Renal cortical epithelial cell (primary cell): ENCODE data around the gene TLE4. TPM values are rescaled to one million over a fixed set of nuclear protein-coding genes. Genes with fewer than 3 reads are reported as not detected.
"Not testable (repeated sequence)": the region's sequence is repeated elsewhere in the genome, so short reads cannot be mapped to it uniquely, and the experiment has no call there.

Experiments
- DNase-seq: peaks from one replicate; pipeline ENCODE4 v3.0.0-alpha.2; 2011; ENCODE audit warnings: low read depth
- total RNA-seq: library from RNA; depleted of rRNA; stranded (reverse); fragments of >200 nt; gene quantifications from 2 replicates; pipeline ENCODE4 v1.2.3, GENCODE V29; 2014

Gene TLE4
- total RNA-seq, 1 donor from 2014 or later: 8.1 TPM

GRCh38 chr9:79633558-79633957, 61.8 kb downstream of the TLE4 start:
- DNase-seq: no peak

- DNase-seq: no peak
Observed at GRCh38 chr9:79637177-79637925, 65.6 kb downstream of the TLE4 start.

- no peak for DNase-seq
Observed at GRCh38 chr9:79638806-79639205, 67.0 kb downstream of the TLE4 start.

GRCh38 chr9:79639354-79639753, 67.6 kb downstream of the TLE4 start:
- DNase-seq: peak; percentile 39

- not testable (repeated sequence) for DNase-seq
Observed at GRCh38 chr9:79640067-79640466, 68.3 kb downstream of the TLE4 start.

- DNase-seq: no peak
Observed at GRCh38 chr9:79641070-79641469, 69.3 kb downstream of the TLE4 start.

- no peak for DNase-seq
Observed at GRCh38 chr9:79642671-79643070, 70.9 kb downstream of the TLE4 start.

- no peak for DNase-seq
Observed at GRCh38 chr9:79644048-79644447, 72.3 kb downstream of the TLE4 start.

GRCh38 chr9:79644601-79645000, 72.8 kb downstream of the TLE4 start:
- DNase-seq: no peak

GRCh38 chr9:79645110-79645509, 73.3 kb downstream of the TLE4 start:
- no peak for DNase-seq

- no peak for DNase-seq
Observed at GRCh38 chr9:79646096-79646495, 74.3 kb downstream of the TLE4 start.

GRCh38 chr9:79651251-79651795, 79.6 kb downstream of the TLE4 start:
- DNase-seq: peak; percentile 46

- peak; percentile 19 for DNase-seq
Observed at GRCh38 chr9:79652598-79652997, 80.8 kb downstream of the TLE4 start.

- DNase-seq: not testable (repeated sequence)
Observed at GRCh38 chr9:79654591-79655382, 83.0 kb downstream of the TLE4 start.

- no peak for DNase-seq
Observed at GRCh38 chr9:79655551-79655950, 83.8 kb downstream of the TLE4 start.

- no peak for DNase-seq
Observed at GRCh38 chr9:79656169-79656568, 84.4 kb downstream of the TLE4 start.

GRCh38 chr9:79657891-79658290, 86.1 kb downstream of the TLE4 start:
- no peak for DNase-seq

- no peak for DNase-seq
Observed at GRCh38 chr9:79658926-79659325, 87.2 kb downstream of the TLE4 start.

- peak; percentile 68 for DNase-seq
Observed at GRCh38 chr9:79660615-79661014, 88.8 kb downstream of the TLE4 start.

GRCh38 chr9:79661279-79661678, 89.5 kb downstream of the TLE4 start:
- DNase-seq: no peak

- DNase-seq: no peak
Observed at GRCh38 chr9:79661886-79662536, 90.2 kb downstream of the TLE4 start.

- DNase-seq: no peak
Observed at GRCh38 chr9:79662537-79662956, 90.8 kb downstream of the TLE4 start.
